Heart right ventricle (tissue), 16 donors: ENCODE data around the gene KMT2D. TPM values are rescaled to one million over a fixed set of nuclear protein-coding genes. Genes with fewer than 3 reads are reported as not detected.

ENCODE experiments used
- ATAC-seq, 8 donors: fragments of 200-7000 bp; cut with Tn5 transposase; one replicate each; pipeline ENCODE4 v1.9.1; 2020; ENCODE audit warnings: mild to moderate bottlenecking in 8 of 8, moderate library complexity in 8 of 8, moderate number of reproducible peaks in 1 of 8
- DNase-seq, 2 donors: peaks; one replicate each; pipeline ENCODE4 v3.0.0-alpha.2; 2020
- H3K27ac ChIP-seq, 10 donors: fragments of 200-600 bp; sonication (generic) in 2 of 10; one replicate each; pipeline versions ENCODE4 v1.5.0 to v1.8.0; 2020 to 2022; ENCODE audit warnings: mild to moderate bottlenecking in 3 of 10
- H3K27me3 ChIP-seq, 7 donors: fragments of 200-600 bp; one replicate each; pipeline ENCODE4 v1.8.0; 2021 to 2022; ENCODE audit warnings: mild to moderate bottlenecking in 2 of 7
- H3K36me3 ChIP-seq, 9 donors: fragments of 200-600 bp; sonication (generic) in 1 of 9; one replicate each; pipeline versions ENCODE4 v1.5.0 to v1.8.0; 2020 to 2022; ENCODE audit warnings: mild to moderate bottlenecking in 2 of 9
- H3K4me1 ChIP-seq, 9 donors: fragments of 200-600 bp; sonication (generic) in 1 of 9; one replicate each; pipeline versions ENCODE4 v1.5.0 to v1.8.0; 2020 to 2022; ENCODE audit warnings: mild to moderate bottlenecking in 4 of 9
- H3K4me3 ChIP-seq, 10 donors: fragments of 200-600 bp; sonication (generic) in 2 of 10; one replicate each; pipeline versions ENCODE4 v1.5.0 to v1.8.0; 2020 to 2022; ENCODE audit warnings: mild to moderate bottlenecking in 7 of 10, moderate library complexity in 2 of 10
- H3K9me3 ChIP-seq, 11 donors: fragments of 200-600 bp in 10 of 11; sonication (generic) in 2 of 11; one replicate each; pipeline versions ENCODE4 v1.5.0 to v1.8.0; 2013 to 2022; ENCODE audit warnings: mild to moderate bottlenecking in 2 of 11, control low read depth in 1 of 11, moderate library complexity in 1 of 11
- WGBS, 2 donors: extraction: QIAGEN DNeasy Blood & Tissue Kit; methylation state at CpG; one replicate each; pipeline ENCODE4 v1.1.7; 2013; ENCODE audit warnings: inconsistent platforms in 1 of 2; 5-methylcytosine and 5-hydroxymethylcytosine counted together
- intact Hi-C, 10 donors: fragments of 100-400 bp; cut with DNase I; formaldehyde crosslinking; loops; one replicate each; pipeline versions ENCODE4 v1.11.1 to v1.14.2; 2022
- polyA plus RNA-seq, 2 donors: library from polyadenylated mRNA; stranded (reverse); fragments of 200-250 nt; gene quantifications; one replicate each; pipeline ENCODE4 v1.2.3, GENCODE V29; 2013
- total RNA-seq, 10 donors: library from RNA; stranded (reverse); fragmentation: NEBNext Ultra II Directional in 3 of 10; extraction: Animal tissue kit (Norgen Biotek cat#: 25700) in 3 of 10; gene quantifications; one replicate each; pipeline versions ENCODE4 v1.2.1 to v1.2.4, GENCODE V29; 2021 to 2023
- TF ChIP-seq, protein P1 (sequence below), 9 donors: fragments of 200-600 bp; sonication (generic) in 2 of 9; IDR thresholded peaks; one replicate each; pipeline versions ENCODE4 v1.5.0 to v1.8.0; 2021 to 2022; ENCODE audit warnings: antibody characterized with exemption in 9 of 9, mild to moderate bottlenecking in 5 of 9, moderate library complexity in 1 of 9
- donor health status: Arrhythmogenic right ventricular cardiomyopathy.
- donor health status: ischemic (EF 13 %, LVEDD 7.1; RV severe dilation, severe dysfunction).
- donor health status: healthy with polysubstance abuse.
- donor health status: DM: no; HTN: yes; CAD: no.
- donor health status: DM: no; HTN: no; CAD: no.
- donor health status: ischemic (EF 25% LVEDD 6.9; RV normal size, moderate dysfunction).
- donor health status: ischemic (EF 25% LVEDD 5.7; RV mildly dilated, moderate dysfunction).
- donor health status: healthy.
- donor health status: DM: yes; HTN: yes; CAD: no.
- donor health status: Ischemic cardiomyopathy.
- donor health status: ischemic (EF 35%, LVEDD 5.7; RV mildly dilated, moderate dysfunction).
- donor health status: nonischemic (EF 11% LVEDD 7.7; RV severe dilation, severe dysfunction).
- donor health status: DM: yes; HTN: yes; CAD: no.
- donor health status: PGD.
- donor health status: ischemic (EF 29% LVEDD 5.4; RV normal size, mild dysfunction).
- donor health status: nonischemic (EF 23%, LVEDD 6.1; RV moderate dilation, normal function).

Gene KMT2D
- total and polyA plus RNA-seq, 12 donors = 9.6 to 65.3 (median 54.2) TPM

DNA sequence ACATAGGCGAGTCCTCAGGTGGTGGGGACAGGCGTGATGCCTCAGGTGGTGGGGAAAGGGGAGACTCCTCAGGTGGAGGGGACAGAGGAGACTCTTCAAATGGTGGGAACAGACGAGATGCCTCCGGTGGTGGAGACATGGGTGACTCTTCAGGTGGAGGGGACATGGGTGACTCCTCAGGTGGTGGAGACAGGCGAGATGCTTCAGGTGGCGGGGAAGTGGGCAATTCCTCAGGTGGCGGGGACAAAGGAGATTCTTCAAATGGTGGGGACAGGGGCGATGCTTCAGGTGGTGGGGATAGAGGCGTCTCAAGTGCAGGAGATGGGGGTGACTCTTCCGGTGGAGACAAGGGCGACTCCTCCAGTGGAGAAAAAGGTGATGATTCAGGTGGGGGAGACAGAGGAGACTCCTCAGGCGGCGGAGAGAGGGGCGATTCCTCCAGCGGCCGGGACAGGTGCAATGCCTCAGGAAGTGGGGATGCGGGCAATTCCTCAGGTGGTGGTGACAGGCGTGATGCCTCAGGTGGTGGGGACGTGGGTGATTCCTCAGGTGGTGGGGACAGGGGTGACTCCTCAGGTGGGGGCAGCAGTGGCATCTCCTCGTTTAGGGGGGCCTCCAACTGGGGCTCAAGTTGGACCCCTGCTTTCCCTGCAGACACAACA is 8.7 kb downstream of the KMT2D start:
- Histone ChIP-seq H3K4me1 (peaks cover 15 to 30% (median 22%) of the 10 kb centered on the region in 9 donors), H3K27ac (no peak overlapping the region), H3K36me3 (peaks cover 10 to 87% (median 74%) of the 10 kb centered on the region in 9 donors), H3K4me3 (no peak overlapping the region), H3K27me3 (no peaks in the 10 kb centered on the region), H3K9me3 (no peaks in the 10 kb centered on the region)
- intact Hi-C loops = no loop called here
- 89 to 93% methylated on average over 20 of the region's 20 CpGs for WGBS, 2 donors
- DNase-seq = no peak
- no peak for ATAC-seq
- TF ChIP-seq, protein P1, sequence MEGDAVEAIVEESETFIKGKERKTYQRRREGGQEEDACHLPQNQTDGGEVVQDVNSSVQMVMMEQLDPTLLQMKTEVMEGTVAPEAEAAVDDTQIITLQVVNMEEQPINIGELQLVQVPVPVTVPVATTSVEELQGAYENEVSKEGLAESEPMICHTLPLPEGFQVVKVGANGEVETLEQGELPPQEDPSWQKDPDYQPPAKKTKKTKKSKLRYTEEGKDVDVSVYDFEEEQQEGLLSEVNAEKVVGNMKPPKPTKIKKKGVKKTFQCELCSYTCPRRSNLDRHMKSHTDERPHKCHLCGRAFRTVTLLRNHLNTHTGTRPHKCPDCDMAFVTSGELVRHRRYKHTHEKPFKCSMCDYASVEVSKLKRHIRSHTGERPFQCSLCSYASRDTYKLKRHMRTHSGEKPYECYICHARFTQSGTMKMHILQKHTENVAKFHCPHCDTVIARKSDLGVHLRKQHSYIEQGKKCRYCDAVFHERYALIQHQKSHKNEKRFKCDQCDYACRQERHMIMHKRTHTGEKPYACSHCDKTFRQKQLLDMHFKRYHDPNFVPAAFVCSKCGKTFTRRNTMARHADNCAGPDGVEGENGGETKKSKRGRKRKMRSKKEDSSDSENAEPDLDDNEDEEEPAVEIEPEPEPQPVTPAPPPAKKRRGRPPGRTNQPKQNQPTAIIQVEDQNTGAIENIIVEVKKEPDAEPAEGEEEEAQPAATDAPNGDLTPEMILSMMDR (IDR thresholded peaks at IDR 0.05) = no peak

DNA sequence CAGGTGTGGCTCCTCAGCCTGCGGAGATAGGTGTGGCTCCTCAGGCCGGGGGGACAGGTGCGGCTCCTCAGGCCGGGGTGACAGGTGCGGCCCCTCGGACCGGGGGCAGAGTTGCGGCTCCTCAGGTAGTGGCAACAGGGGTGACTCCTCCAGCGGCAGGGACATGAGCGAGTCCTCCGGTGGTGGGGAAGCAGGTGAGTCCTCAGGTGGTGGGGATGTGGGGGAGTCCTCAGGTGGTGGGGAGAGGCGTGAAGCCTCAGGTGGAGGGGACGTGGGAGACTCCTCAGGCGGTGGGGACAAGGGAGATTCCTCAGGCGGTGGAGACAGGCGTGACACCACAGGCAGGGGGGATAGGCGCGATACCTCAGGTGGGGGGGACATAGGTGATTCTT is 9.2 kb downstream of the KMT2D start:
- intact Hi-C loops = no loop called here
- 96% methylated on average over 18 of the region's 18 CpGs for WGBS, 2 donors
- no peaks in the 10 kb centered on the region for H3K27me3 ChIP-seq
- no peak overlapping the region for H3K27ac ChIP-seq
- no peaks in the 10 kb centered on the region for H3K9me3 ChIP-seq
- H3K36me3 ChIP-seq = peaks cover 10 to 93% (median 79%) of the 10 kb centered on the region in 9 donors
- ATAC-seq = no peak
- TF ChIP-seq, protein P1 (IDR thresholded peaks at IDR 0.05) = no peak
- peaks cover 10 to 24% (median 17%) of the 10 kb centered on the region in 9 donors for H3K4me1 ChIP-seq
- no peak for DNase-seq
- no peak overlapping the region for H3K4me3 ChIP-seq

DNA sequence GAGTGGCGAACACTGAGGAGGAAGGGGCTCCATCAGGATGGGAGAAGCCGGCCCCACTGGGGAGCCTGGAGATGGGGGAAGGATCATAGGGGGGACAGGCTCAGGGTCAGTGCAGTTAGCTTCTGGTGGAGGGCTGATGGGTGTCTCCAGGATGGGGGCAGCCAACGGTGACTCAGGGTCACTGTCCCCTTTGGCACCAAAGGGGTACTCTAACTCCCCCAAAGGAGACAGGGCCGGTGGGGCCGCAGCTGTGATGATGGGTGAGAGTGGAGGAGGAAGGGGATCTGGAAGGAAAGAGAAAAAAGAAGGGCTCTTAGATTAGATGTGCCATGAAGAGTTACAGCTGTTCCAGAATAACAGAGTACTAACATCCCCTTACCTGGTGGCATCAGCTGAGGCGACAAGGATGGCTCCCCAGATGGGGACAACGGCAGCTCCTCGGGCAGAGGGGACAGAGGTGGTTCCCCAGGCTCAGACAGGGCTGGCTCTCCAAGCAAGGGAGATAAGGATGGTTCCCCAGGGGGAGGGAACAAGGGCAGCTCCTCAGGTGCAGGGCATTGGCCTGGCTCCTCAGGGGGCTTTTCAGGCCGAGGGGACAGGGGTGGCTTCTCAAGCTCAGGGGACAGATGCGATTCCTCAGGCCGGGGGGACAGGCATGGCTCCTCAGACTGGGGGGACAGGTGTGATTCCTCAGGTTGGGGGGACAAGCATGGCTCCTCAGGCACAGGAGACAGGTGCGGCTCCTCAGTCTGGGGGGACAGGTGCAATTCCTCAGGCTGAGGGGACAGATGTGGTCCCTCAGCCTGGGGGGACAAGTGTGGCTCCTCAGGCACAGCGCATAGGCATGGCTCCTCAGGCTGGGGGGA is 9.9 kb downstream of the KMT2D start:
- Histone ChIP-seq H3K27ac (no peak overlapping the region), H3K4me1 (peaks cover 4 to 18% (median 11%) of the 10 kb centered on the region in 9 donors), H3K27me3 (no peaks in the 10 kb centered on the region), H3K36me3 (peaks cover 10 to 99% (median 85%) of the 10 kb centered on the region in 9 donors), H3K4me3 (no peak overlapping the region), H3K9me3 (no peaks in the 10 kb centered on the region)
- no peak for DNase-seq
- WGBS, 2 donors = 88% methylated on average over 12 to 13 of the region's 13 CpGs
- TF ChIP-seq, protein P1 (IDR thresholded peaks at IDR 0.05) = no peak
- ATAC-seq = no peak
- intact Hi-C loops = no loop called here

DNA sequence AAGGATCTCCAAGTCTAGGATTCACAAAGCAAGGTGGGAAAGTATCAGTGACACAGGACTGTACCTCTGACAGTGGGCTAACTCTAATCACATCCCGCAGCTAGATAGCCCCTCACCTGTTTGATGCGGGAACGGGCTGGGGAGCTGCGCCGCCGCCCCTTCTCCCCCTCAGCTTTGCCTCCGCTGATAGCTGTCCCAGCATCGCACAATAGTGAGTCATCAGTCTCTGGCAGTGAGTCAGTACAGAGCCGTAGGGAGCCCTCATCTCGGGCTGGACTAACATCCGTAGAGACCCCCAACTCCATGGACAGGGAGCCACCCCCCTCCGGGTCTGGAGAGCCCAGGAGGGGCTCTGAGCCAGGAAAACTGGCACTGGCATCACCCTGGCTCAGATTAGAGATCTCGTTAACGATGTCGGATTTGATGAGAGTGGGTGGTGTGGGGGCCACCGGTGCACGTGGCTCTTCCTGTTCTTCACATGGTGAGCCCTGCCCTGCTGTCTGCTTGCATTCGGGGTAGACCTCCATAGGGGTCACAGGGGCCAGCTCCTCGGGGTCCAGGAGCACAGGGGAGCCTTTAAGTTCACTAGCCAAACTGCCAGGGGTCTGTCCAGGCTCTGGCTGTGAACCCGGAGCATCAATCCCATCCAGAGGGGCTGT is 10.9 kb downstream of the KMT2D start:
- TF ChIP-seq, protein P1 (IDR thresholded peaks at IDR 0.05) = no peak
- Histone ChIP-seq H3K27ac (no peak overlapping the region), H3K4me1 (peaks cover 0 to 8% (median under 1%) of the 10 kb centered on the region in 9 donors), H3K27me3 (no peaks in the 10 kb centered on the region), H3K36me3 (peaks cover 16 to 100% (median 86%) of the 10 kb centered on the region in 9 donors), H3K4me3 (no peak overlapping the region), H3K9me3 (no peaks in the 10 kb centered on the region)
- intact Hi-C loops = no loop called here
- ATAC-seq (peak in 1 of 8 donors; percentile 12), DNase-seq (no peak)
- WGBS, 2 donors = 79 to 85% methylated on average over 20 of the region's 20 CpGs
